Mesothelial cell of epicardium (in vitro differentiated cells): Measurements from ENCODE around the gene CPO. TPM values are rescaled to one million over a fixed set of nuclear protein-coding genes. Genes with fewer than 3 reads are reported as not detected.

Experiments
- DNase-seq, 2 experiments: peaks; one replicate each; pipeline ENCODE4 v3.0.0; 2021; ENCODE audit warnings: low spot score in 2 of 2; ENCODE audit not compliant: unreplicated experiment in 2 of 2
- H3K27ac Mint-ChIP-seq: 2 replicates; pipeline ENCODE4 v1.8.0; 2021; ENCODE audit warnings: mixed read lengths
- H3K27me3 Mint-ChIP-seq: 2 replicates; pipeline ENCODE4 v1.8.0; 2021; ENCODE audit warnings: low read depth, mixed read lengths
- H3K36me3 Mint-ChIP-seq: 2 replicates; pipeline ENCODE4 v1.8.0; 2021; ENCODE audit warnings: mixed read lengths
- H3K4me1 Mint-ChIP-seq: 2 replicates; pipeline ENCODE4 v1.8.0; 2021; ENCODE audit warnings: mixed read lengths
- H3K4me3 Mint-ChIP-seq: 2 replicates; pipeline ENCODE4 v1.8.0; 2021; ENCODE audit warnings: mild to moderate bottlenecking, moderate library complexity, mixed read lengths
- H3K9me3 Mint-ChIP-seq: 2 replicates; pipeline ENCODE4 v1.8.0; 2021; ENCODE audit warnings: mixed read lengths
- CTCF ChIP-seq: fragments of 200-600 bp; sonication (generic); IDR thresholded peaks from one replicate; pipeline ENCODE4 v1.5.0; 2021; ENCODE audit warnings: antibody characterized with exemption; ENCODE audit not compliant: unreplicated experiment
- total RNA-seq: library from RNA; stranded (reverse); gene quantifications from 3 replicates; pipeline ENCODE4 v1.2.1, GENCODE V29; 2021

Gene CPO
- total RNA-seq, 1 donor from 2014 or later = 0.18 TPM

GRCh38 chr2:206996556-206997065 lies 57.3 kb downstream of the CPO start:
- Mint-ChIP-seq H3K4me1 (peaks cover 11% of the 10 kb centered on the region), H3K27me3 (no peaks in the 10 kb centered on the region), H3K27ac (no peak overlapping the region), H3K4me3 (no peak overlapping the region), H3K9me3 (peaks cover 36% of the 10 kb centered on the region), H3K36me3 (peaks cover 2% of the 10 kb centered on the region)
- TF ChIP-seq CTCF = no peak
- DNase-seq = no peak

GRCh38 chr2:207008105-207008990 lies 69.0 kb downstream of the CPO start:
- no peak for TF ChIP-seq CTCF
- no peak for DNase-seq
- Mint-ChIP-seq H3K4me1 (no peaks in the 10 kb centered on the region), H3K27me3 (no peaks in the 10 kb centered on the region), H3K9me3 (peaks cover 4% of the 10 kb centered on the region), H3K36me3 (no peaks in the 10 kb centered on the region), H3K27ac (no peak overlapping the region), H3K4me3 (no peak overlapping the region)

- Mint-ChIP-seq H3K9me3 (peaks cover 4% of the 10 kb centered on the region), H3K27ac (no peak overlapping the region), H3K36me3 (no peaks in the 10 kb centered on the region), H3K27me3 (no peaks in the 10 kb centered on the region), H3K4me3 (no peak overlapping the region), H3K4me1 (no peaks in the 10 kb centered on the region)
- DNase-seq = no peak
- no peak for TF ChIP-seq CTCF
Observed at GRCh38 chr2:207012461-207012860, 73.1 kb downstream of the CPO start.

GRCh38 chr2:207014424-207014823 lies 75.1 kb downstream of the CPO start:
- Mint-ChIP-seq H3K27me3 (no peaks in the 10 kb centered on the region), H3K4me1 (no peaks in the 10 kb centered on the region), H3K4me3 (no peak overlapping the region), H3K27ac (no peak overlapping the region), H3K9me3 (peaks cover 4% of the 10 kb centered on the region), H3K36me3 (no peaks in the 10 kb centered on the region)
- TF ChIP-seq CTCF = no peak
- DNase-seq = no peak

- H3K36me3 Mint-ChIP-seq = no peaks in the 10 kb centered on the region
- H3K27me3 Mint-ChIP-seq = no peaks in the 10 kb centered on the region
- no peaks in the 10 kb centered on the region for H3K4me1 Mint-ChIP-seq
- no peak overlapping the region for H3K27ac Mint-ChIP-seq
- no peak for TF ChIP-seq CTCF
- no peak for DNase-seq
- H3K4me3 Mint-ChIP-seq = no peak overlapping the region
- H3K9me3 Mint-ChIP-seq = peaks cover 4% of the 10 kb centered on the region
Observed at GRCh38 chr2:207015901-207016300, 76.6 kb downstream of the CPO start.

Other genes starting within 250 kb of the CPO start
- not detected in 3 replicates for gene DYTN, start 221.1 kb upstream of the CPO start, total RNA-seq
- 0.89 to 1.3 TPM (median 1.1 TPM) in 3 replicates for gene MDH1B, start 174.2 kb upstream of the CPO start, total RNA-seq
- 26.2 to 29.5 TPM (median 28.4 TPM) in 3 replicates for gene FASTKD2, start 173.9 kb upstream of the CPO start, total RNA-seq
- gene KLF7, start 226.4 kb downstream of the CPO start, total RNA-seq = 16.2 to 17.8 TPM (median 16.9 TPM) in 3 replicates